HepG2 (cell line): ENCODE results near the gene CDK2AP2. TPM values are rescaled to one million over a fixed set of nuclear protein-coding genes. Genes with fewer than 3 reads are reported as not detected.

Experiments
- E2F1 ChIP-seq: sonication (generic); formaldehyde crosslinking; IDR thresholded peaks from 2 replicates; pipeline ENCODE4 v1.5.0; 2020; ENCODE audit warnings: missing genetic modification reagents
- MAFF ChIP-seq: IDR thresholded peaks from 2 replicates; pipeline ENCODE4 v1.6.1; 2011; ENCODE audit warnings: low read depth, low read length, improper control_type of control experiment
- MLX ChIP-seq: IDR thresholded peaks from 2 replicates; pipeline ENCODE4 v1.6.1; 2016
- MTF2 ChIP-seq: sonication (generic); formaldehyde crosslinking; IDR thresholded peaks from 2 replicates; pipeline ENCODE4 v1.5.0; 2020; ENCODE audit warnings: missing genetic modification reagents, borderline replicate concordance
- PHB2 ChIP-seq: fragments of 450-650 bp; IDR thresholded peaks from 2 replicates; pipeline ENCODE4 v1.6.1; 2018; ENCODE audit not compliant: partially characterized antibody
- RFXAP ChIP-seq: sonication (generic); formaldehyde crosslinking; IDR thresholded peaks from 2 replicates; pipeline ENCODE4 v1.4.0; 2020; ENCODE audit warnings: missing genetic modification reagents, borderline replicate concordance
- TFAP4 ChIP-seq: sonication (generic); IDR thresholded peaks from 2 replicates; pipeline ENCODE4 v1.6.1; 2016; ENCODE audit warnings: low read depth, borderline replicate concordance
- THYN1 ChIP-seq: sonication (generic); formaldehyde crosslinking; IDR thresholded peaks from 2 replicates; pipeline ENCODE4 v1.8.1; 2023; ENCODE audit warnings: low read depth, mild to moderate bottlenecking, moderate library complexity, missing genetic modification reagents, borderline replicate concordance
- TP53 ChIP-seq: sonication (generic); formaldehyde crosslinking; conservative IDR thresholded peaks from 2 replicates; pipeline ENCODE4 v1.4.0; 2020; ENCODE audit warnings: missing genetic modification reagents
- ZBTB44 ChIP-seq: sonication (generic); formaldehyde crosslinking; IDR thresholded peaks from 2 replicates; pipeline ENCODE4 v1.4.0; 2020; ENCODE audit warnings: missing genetic modification reagents
- ZHX2 ChIP-seq, 2 experiments: sonication (generic) in 1 of 2; formaldehyde crosslinking in 1 of 2; IDR thresholded peaks; 2 replicates each; pipeline versions ENCODE4 v1.6.1 to v1.9.0; 2014 to 2022; ENCODE audit warnings: antibody characterized with exemption in 1 of 2, borderline replicate concordance in 1 of 2, inconsistent platforms in 1 of 2, low read depth in 1 of 2, missing genetic modification reagents in 1 of 2
- ZNF260 ChIP-seq: sonication (generic); formaldehyde crosslinking; IDR thresholded peaks from 2 replicates; pipeline ENCODE4 v1.4.0; 2020; ENCODE audit warnings: missing genetic modification reagents, low read depth, mild to moderate bottlenecking, borderline replicate concordance
- ZNF282 ChIP-seq: fragments of 450-650 bp; IDR thresholded peaks from 2 replicates; pipeline ENCODE4 v1.6.1; 2018; ENCODE audit not compliant: partially characterized antibody
- ZNF577 ChIP-seq: sonication (generic); formaldehyde crosslinking; IDR thresholded peaks from 2 replicates; pipeline ENCODE4 v1.4.0; 2020; ENCODE audit warnings: mild to moderate bottlenecking, low read depth, missing genetic modification reagents, borderline replicate concordance
- ZNF607 ChIP-seq: sonication (generic); formaldehyde crosslinking; IDR thresholded peaks from 2 replicates; pipeline ENCODE4 v1.5.1; 2020; ENCODE audit warnings: missing genetic modification reagents, mild to moderate bottlenecking, borderline replicate concordance
- ZNF629 ChIP-seq: sonication (generic); formaldehyde crosslinking; conservative IDR thresholded peaks from 2 replicates; pipeline ENCODE4 v1.5.0; 2020; ENCODE audit warnings: missing genetic modification reagents
- ZSCAN12 ChIP-seq: sonication (generic); formaldehyde crosslinking; IDR thresholded peaks from 2 replicates; pipeline ENCODE4 v1.9.0; 2021; ENCODE audit warnings: mild to moderate bottlenecking, missing genetic modification reagents
- polyA plus RNA-seq, 8 experiments: library from polyadenylated mRNA; depleted of rRNA in 3 of 8; stranded (reverse) in 7 of 8; unstranded in 1 of 8; fragments of >200 nt; fragmentation: Illumina TruSeq in 4 of 8; extraction: Trizol in 4 of 8; gene quantifications; 2 replicates each; pipeline versions ENCODE4 v1.2.1 to v1.2.3, GENCODE V29; 2011 to 2016; ENCODE audit warnings: low read depth in 4 of 8, missing spikeins in 1 of 8, mixed read lengths in 1 of 8; ENCODE audit not compliant: insufficient read depth in 1 of 8
- total RNA-seq, 5 experiments: library from RNA; depleted of rRNA; stranded (reverse); fragments of >200 nt; fragmentation: Illumina TruSeq; extraction: Trizol; gene quantifications; 2 replicates each; pipeline ENCODE4 v1.2.3, GENCODE V29; 2016; ENCODE audit warnings: low read depth in 1 of 5

The CDK2AP2 gene
- total and polyA plus RNA-seq, 2 of the 13 experiments (the other 11 are each of a cell fraction or from before 2014, with no cell fraction given), result 15.0 to 23.2 TPM

- no peak for TF ChIP-seq TFAP4
- no peak for TF ChIP-seq PHB2
- TF ChIP-seq ZNF607 (CRISPR knock-in tag), result peak; percentile 99
- no peak for TF ChIP-seq THYN1 (CRISPR knock-in tag)
- TF ChIP-seq ZBTB44 (CRISPR knock-in tag), result peak; percentile 98
- no peak for TF ChIP-seq MAFF
- peak; percentile 70 for TF ChIP-seq MLX (CRISPR knock-in tag)
- no peak for TF ChIP-seq ZNF577
- no peak for TF ChIP-seq ZNF260 (CRISPR knock-in tag)
- peak; percentile 83 for TF ChIP-seq E2F1 (CRISPR knock-in tag)
- TF ChIP-seq ZSCAN12 (CRISPR knock-in tag), result 0 out of 2 replicates have a peak, but pooled peaks have one; percentile 32
- peak; percentile 93 for TF ChIP-seq ZHX2 (IDR thresholded peaks at IDR 0.05; ENCODE audit: low read depth)
- no peak for TF ChIP-seq ZHX2 (CRISPR knock-in tag; IDR thresholded peaks at IDR 0.05; ENCODE audit: borderline replicate concordance)
- TF ChIP-seq MTF2 (CRISPR knock-in tag), result no peak
- TF ChIP-seq RFXAP (CRISPR knock-in tag), result peak; percentile 85
- TF ChIP-seq ZNF282, result no peak
- 0 out of 2 replicates have a peak, but pooled peaks have one; percentile 61 for TF ChIP-seq TP53 (CRISPR knock-in tag)
- peak; percentile 36; the same call in 1 of the 2 replicates for TF ChIP-seq ZNF629 (CRISPR knock-in tag)
These were observed 24.8 kb downstream of the CDK2AP2 start, which contains the start of gene AIP (continued) for GRCh38 chr11:67482827-67483798.
